HepG2 (cell line): ENCODE measurements around the gene ETS1. TPM values are rescaled to one million over a fixed set of nuclear protein-coding genes. Genes with fewer than 3 reads are reported as not detected.

Experiments used
- FOSL2 ChIP-seq: sonication (generic); formaldehyde crosslinking; IDR thresholded peaks from 2 replicates; pipeline ENCODE4 v1.4.0; 2020; ENCODE audit warnings: missing genetic modification reagents
- HOXA3 ChIP-seq: sonication (generic); formaldehyde crosslinking; IDR thresholded peaks from 2 replicates; pipeline ENCODE4 v1.5.0; 2020; ENCODE audit warnings: missing genetic modification reagents
- MAX ChIP-seq: IDR thresholded peaks from 2 replicates; pipeline ENCODE4 v1.6.1; 2012; ENCODE audit warnings: inconsistent platforms
- MAZ ChIP-seq, 2 experiments: sonication (generic) in 1 of 2; formaldehyde crosslinking in 1 of 2; IDR thresholded peaks; 2 replicates each; pipeline versions ENCODE4 v1.5.0 to v1.6.1; 2012 to 2020; ENCODE audit warnings: low read depth in 2 of 2, mild to moderate bottlenecking in 2 of 2, borderline replicate concordance in 1 of 2, improper control_type of control experiment in 1 of 2, low read length in 1 of 2, missing genetic modification reagents in 1 of 2, moderate library complexity in 1 of 2
- NCOR1 ChIP-seq: fragments of 200-600 bp; sonication (generic); IDR thresholded peaks from 2 replicates; pipeline ENCODE4 v1.7.0; 2017; ENCODE audit warnings: antibody characterized with exemption, low read length, borderline replicate concordance
- POLR2A ChIP-seq, 2 experiments: IDR thresholded peaks; 2 replicates each; pipeline ENCODE4 v1.6.1; 2011; ENCODE audit warnings: low read depth in 2 of 2, low read length in 2 of 2, mild to moderate bottlenecking in 1 of 2, moderate library complexity in 1 of 2; ENCODE audit not compliant: insufficient read depth in 1 of 2
- RAD21 ChIP-seq: fragments of 450-650 bp; formaldehyde crosslinking; IDR thresholded peaks from 2 replicates; pipeline ENCODE4 v1.5.0; 2020; ENCODE audit warnings: mild to moderate bottlenecking
- SP2 ChIP-seq: sonication (generic); formaldehyde crosslinking; IDR thresholded peaks from 2 replicates; pipeline ENCODE4 v1.5.1; 2020; ENCODE audit warnings: mild to moderate bottlenecking, missing genetic modification reagents
- SP4 ChIP-seq: sonication (generic); formaldehyde crosslinking; IDR thresholded peaks from 2 replicates; pipeline ENCODE4 v1.8.1; 2023; ENCODE audit warnings: mild to moderate bottlenecking, missing genetic modification reagents
- TFDP2 ChIP-seq: sonication (generic); formaldehyde crosslinking; IDR thresholded peaks from 2 replicates; pipeline ENCODE4 v1.4.0; 2020; ENCODE audit warnings: missing genetic modification reagents
- THRA ChIP-seq: sonication (generic); formaldehyde crosslinking; IDR thresholded peaks from 2 replicates; pipeline ENCODE4 v1.4.0; 2020; ENCODE audit warnings: missing genetic modification reagents, borderline replicate concordance
- UBTF ChIP-seq: sonication (generic); formaldehyde crosslinking; IDR thresholded peaks from 2 replicates; pipeline ENCODE4 v1.4.0; 2020; ENCODE audit warnings: mild to moderate bottlenecking, missing genetic modification reagents
- ZBED4 ChIP-seq: sonication (generic); formaldehyde crosslinking; IDR thresholded peaks from 2 replicates; pipeline ENCODE4 v1.4.0; 2020; ENCODE audit warnings: missing genetic modification reagents, borderline replicate concordance
- ZGPAT ChIP-seq: IDR thresholded peaks from 2 replicates; pipeline ENCODE4 v1.6.1; 2016; ENCODE audit warnings: mild to moderate bottlenecking
- ZKSCAN1 ChIP-seq: fragments of 150-350 bp; IDR thresholded peaks from 2 replicates; pipeline ENCODE4 v1.6.1; 2014; ENCODE audit warnings: low read length
- ZNF24 ChIP-seq: fragments of 450-650 bp; IDR thresholded peaks from 2 replicates; pipeline ENCODE4 v1.6.1; 2017; ENCODE audit warnings: antibody characterized with exemption, mild to moderate bottlenecking
- ZNF768 ChIP-seq: sonication (generic); formaldehyde crosslinking; IDR thresholded peaks from 2 replicates; pipeline ENCODE4 v1.4.0; 2020; ENCODE audit warnings: missing genetic modification reagents
- polyA plus RNA-seq, 8 experiments: library from polyadenylated mRNA; depleted of rRNA in 3 of 8; stranded (reverse) in 7 of 8; unstranded in 1 of 8; fragments of >200 nt; fragmentation: Illumina TruSeq in 4 of 8; extraction: Trizol in 4 of 8; gene quantifications; 2 replicates each; pipeline versions ENCODE4 v1.2.1 to v1.2.3, GENCODE V29; 2011 to 2016; ENCODE audit warnings: low read depth in 4 of 8, missing spikeins in 1 of 8, mixed read lengths in 1 of 8; ENCODE audit not compliant: insufficient read depth in 1 of 8
- total RNA-seq, 5 experiments: library from RNA; depleted of rRNA; stranded (reverse); fragments of >200 nt; fragmentation: Illumina TruSeq; extraction: Trizol; gene quantifications; 2 replicates each; pipeline ENCODE4 v1.2.3, GENCODE V29; 2016; ENCODE audit warnings: low read depth in 1 of 5

ETS1 gene
- total and polyA plus RNA-seq, 2 of the 13 experiments (the other 11 are each of a cell fraction or from before 2014, with no cell fraction given): 0.18 to 0.34 TPM

- TF ChIP-seq TFDP2 (CRISPR knock-in tag) (0 out of 2 replicates have a peak, but pooled peaks have one; percentile 25), ZGPAT (CRISPR knock-in tag) (peak; percentile 42; the same call in 1 of the 2 replicates), ZKSCAN1 (no peak), ZBED4 (CRISPR knock-in tag) (no peak), SP2 (CRISPR knock-in tag) (no peak), MAX (0 out of 2 replicates have a peak, but pooled peaks have one; percentile 42), FOSL2 (CRISPR knock-in tag) (peak; percentile 64), NCOR1 (no peak), SP4 (CRISPR knock-in tag) (peak; percentile 38; the same call in 1 of the 2 replicates), ZNF768 (CRISPR knock-in tag) (0 out of 2 replicates have a peak, but pooled peaks have one; percentile 9), UBTF (CRISPR knock-in tag) (peak; percentile 80; the same call in 1 of the 2 replicates), RAD21 (no peak), MAZ (IDR thresholded peaks at IDR 0.05; ENCODE audit: borderline replicate concordance, low read depth, low read length) (0 out of 2 replicates have a peak, but pooled peaks have one; percentile 6), MAZ (CRISPR knock-in tag; IDR thresholded peaks at IDR 0.05; ENCODE audit: low read depth) (no peak), POLR2A (IDR thresholded peaks at IDR 0.05; ENCODE audit: insufficient read depth in 1 of 2, low read depth in 2 of 2, low read length in 2 of 2) (peak; percentile 33 to 61; a peak in 3 of 4 replicates), THRA (0 out of 2 replicates have a peak, but pooled peaks have one; percentile 21), HOXA3 (CRISPR knock-in tag) (0 out of 2 replicates have a peak, but pooled peaks have one; percentile 18), ZNF24 (peak; percentile 85)
Measured at GRCh38 chr11:128522055-128522942, 65.1 kb downstream of the ETS1 start (continued).
